Keratinocyte (primary cell): ENCODE results near the gene ASB15. TPM values are rescaled to one million over a fixed set of nuclear protein-coding genes. Genes with fewer than 3 reads are reported as not detected.
A peak's percentile ranks its signal among the peaks of the same experiment; 100 is the strongest.

Experiments
- DNase-seq: peaks from one replicate; pipeline ENCODE4 v3.0.0-alpha.2; 2011; ENCODE audit warnings: low read depth, missing footprints, low spot score
- FAIRE-seq: peaks from 2 replicates; lab custom pipeline; 2011; peaks lifted over from hg19 to GRCh38; lab: Jason Lieb, UNC
- H2AFZ ChIP-seq: 2 replicates; pipeline ENCODE4 v1.6.0; 2012; ENCODE audit warnings: low read length, control low read depth, inconsistent platforms; ENCODE audit not compliant: control insufficient read depth
- H3K27ac ChIP-seq: 2 replicates; pipeline ENCODE4 v1.5.1; 2011; ENCODE audit warnings: low read length; ENCODE audit not compliant: control insufficient read depth, insufficient read depth
- H3K27me3 ChIP-seq: 3 replicates; pipeline ENCODE4 v1.6.0; 2011; ENCODE audit warnings: low read length; ENCODE audit not compliant: control insufficient read depth, insufficient read depth; ENCODE audit errors: extremely low read depth
- H3K36me3 ChIP-seq, 2 experiments: 2 replicates in 1 of 2; 3 replicates in 1 of 2; pipeline ENCODE4 v1.5.1; 2011; ENCODE audit warnings: low read length in 2 of 2, mild to moderate bottlenecking in 1 of 2; ENCODE audit not compliant: control insufficient read depth in 2 of 2, insufficient read depth in 2 of 2; ENCODE audit errors: extremely low read depth in 1 of 2
- H3K4me1 ChIP-seq: 3 replicates; pipeline ENCODE4 v1.5.1; 2011; ENCODE audit warnings: low read length; ENCODE audit not compliant: control insufficient read depth, insufficient read depth; ENCODE audit errors: extremely low read depth
- H3K4me2 ChIP-seq: 3 replicates; pipeline ENCODE4 v1.6.0; 2011; ENCODE audit warnings: low read depth, low read length; ENCODE audit not compliant: control insufficient read depth, insufficient read depth; ENCODE audit errors: extremely low read depth
- H3K4me3 ChIP-seq, 3 experiments: fragments of 200-600 bp in 1 of 3; sonication (generic) in 1 of 3; 2 replicates in 2 of 3; 3 replicates in 1 of 3; pipeline ENCODE4 v1.5.1; 2011 to 2016; ENCODE audit warnings: low read length in 3 of 3, mild to moderate bottlenecking in 3 of 3, control low read depth in 2 of 3, inconsistent platforms in 1 of 3, low read depth in 1 of 3, mixed read lengths in 1 of 3, mixed run types in 1 of 3, moderate library complexity in 1 of 3; ENCODE audit not compliant: control insufficient read depth in 2 of 3, insufficient read depth in 2 of 3; ENCODE audit errors: extremely low read depth in 1 of 3
- H3K79me2 ChIP-seq: 2 replicates; pipeline ENCODE4 v1.6.0; 2012; ENCODE audit warnings: low read length; ENCODE audit not compliant: control insufficient read depth, insufficient read depth
- H3K9ac ChIP-seq: 3 replicates; pipeline ENCODE4 v1.6.0; 2011; ENCODE audit warnings: low read length; ENCODE audit not compliant: control insufficient read depth, insufficient read depth; ENCODE audit errors: extremely low read depth
- H3K9me1 ChIP-seq: 3 replicates; pipeline ENCODE4 v1.6.0; 2011; ENCODE audit warnings: low read length; ENCODE audit not compliant: control insufficient read depth, insufficient read depth; ENCODE audit errors: extremely low read depth
- H3K9me3 ChIP-seq: 2 replicates; pipeline ENCODE4 v1.5.1; 2012; ENCODE audit warnings: low read depth, low read length; ENCODE audit not compliant: control insufficient read depth
- H4K20me1 ChIP-seq: 3 replicates; pipeline ENCODE4 v1.6.0; 2011; ENCODE audit warnings: low read length; ENCODE audit not compliant: control insufficient read depth, insufficient read depth; ENCODE audit errors: extremely low read depth
- CTCF ChIP-seq, 3 experiments: IDR thresholded peaks in 1 of 3; conservative IDR thresholded peaks in 1 of 3; optimal IDR thresholded peaks in 1 of 3; 2 replicates in 2 of 3; 3 replicates in 1 of 3; pipeline versions ENCODE3 to v1.5.1; 2011; ENCODE audit warnings: low read length in 3 of 3, mild to moderate bottlenecking in 3 of 3, moderate library complexity in 2 of 3, control low read depth in 1 of 3, inconsistent platforms in 1 of 3; ENCODE audit not compliant: insufficient read depth in 2 of 3; ENCODE audit errors: extremely low read depth in 1 of 3
- EZH2 ChIP-seq: IDR thresholded peaks from one replicate; pipeline ENCODE4 v1.6.1; 2012; ENCODE audit warnings: inconsistent platforms, mild to moderate bottlenecking, low read length, moderate library complexity
- dilution Hi-C: fragments of 300-500 bp; cut with MboI; formaldehyde crosslinking; loops from one replicate; pipeline ENCODE4 v1.7.0; 2020; ENCODE audit warnings: low sequenced_read_pairs; ENCODE audit not compliant: extremely low pct_ligation_motif_present
- polyA plus RNA-seq, 5 experiments: library from polyadenylated mRNA; depleted of rRNA in 3 of 5; stranded (reverse) in 3 of 5; stranded (forward) in 1 of 5; unstranded in 1 of 5; fragments of >200 nt; gene quantifications; 1 replicate in 1 of 5; 2 replicates in 3 of 5; 3 replicates in 1 of 5; pipeline versions ENCODE4 v1.2.1 to v1.2.3, GENCODE V29; 2011 to 2012; ENCODE audit warnings: missing spikeins in 2 of 5, low read depth in 1 of 5, low replicate concordance in 1 of 5

The ASB15 gene
- polyA plus RNA-seq, 1 donor (not counting 4 experiments of a cell fraction or from before 2014, with no cell fraction given) = not detected

- Histone ChIP-seq H3K27ac (no peak overlapping the region), H3K9ac (no peak overlapping the region), H3K9me3 (no peaks in the 10 kb centered on the region), H3K4me2 (no peak overlapping the region), H3K4me3 (no peak overlapping the region), H3K9me1 (no peaks in the 10 kb centered on the region), H3K27me3 (no peaks in the 10 kb centered on the region), H3K4me1 (no peaks in the 10 kb centered on the region), H4K20me1 (no peaks in the 10 kb centered on the region), H3K36me3 (no peaks in the 10 kb centered on the region), H3K79me2 (no peaks in the 10 kb centered on the region), H2AFZ (peak overlapping the region; percentile 64)
- DNase-seq = peak; percentile 7
- dilution Hi-C loops = no loop called here
- TF ChIP-seq EZH2 = no peak
- TF ChIP-seq CTCF (optimal IDR thresholded peaks at IDR 0.05 in 1 of 3, IDR thresholded peaks at IDR 0.05 in 1 of 3, conservative IDR thresholded peaks at IDR 0.05 in 1 of 3; ENCODE audit: extremely low read depth in 1 of 3, insufficient read depth in 2 of 3, low read length in 3 of 3) = peak; percentile 61 to 92 (median 88)
- FAIRE-seq = peak; percentile 79
Measured at GRCh38 chr7:123624527-123625183, 23.0 kb downstream of the ASB15 start.

GRCh38 chr7:123625254-123625653, 23.6 kb downstream of the ASB15 start:
- TF ChIP-seq CTCF (optimal IDR thresholded peaks at IDR 0.05 in 1 of 3, IDR thresholded peaks at IDR 0.05 in 1 of 3, conservative IDR thresholded peaks at IDR 0.05 in 1 of 3; ENCODE audit: extremely low read depth in 1 of 3, insufficient read depth in 2 of 3, low read length in 3 of 3) (no peak), EZH2 (no peak)
- Histone ChIP-seq H3K9ac (no peak overlapping the region), H3K36me3 (no peaks in the 10 kb centered on the region), H3K79me2 (no peaks in the 10 kb centered on the region), H3K9me1 (no peaks in the 10 kb centered on the region), H3K27me3 (no peaks in the 10 kb centered on the region), H3K27ac (no peak overlapping the region), H4K20me1 (no peaks in the 10 kb centered on the region), H3K4me2 (no peak overlapping the region), H3K4me1 (no peaks in the 10 kb centered on the region), H3K9me3 (no peaks in the 10 kb centered on the region), H2AFZ (no peak overlapping the region), H3K4me3 (no peak overlapping the region)
- DNase-seq (no peak), FAIRE-seq (no peak)
- dilution Hi-C loops = no loop called here
